HG02970 (cell line): ENCODE measurements around the gene RNF135.
"Not testable (repeated sequence)": the region's sequence is repeated elsewhere in the genome, so short reads cannot be mapped to it uniquely, and the experiment has no call there.

Source experiments
- ATAC-seq: cut with Tn5 transposase; IDR thresholded peaks from one replicate; pipeline ENCODE4 v1.9.1; 2021; ENCODE audit warnings: mild to moderate bottlenecking, moderate library complexity, moderate number of reproducible peaks; ENCODE audit not compliant: unreplicated experiment, low FRiP score

RNF135 gene

GRCh38 chr17:30954046-30954830 lies 16.6 kb upstream of the RNF135 start:
- ATAC-seq, result no peak

GRCh38 chr17:30956764-30957374 lies 14.0 kb upstream of the RNF135 start:
- no peak for ATAC-seq

GRCh38 chr17:30957741-30958140 lies 13.1 kb upstream of the RNF135 start:
- ATAC-seq, result no peak

GRCh38 chr17:30958187-30958586 lies 12.7 kb upstream of the RNF135 start:
- no peak for ATAC-seq

- no peak for ATAC-seq
These were observed 9.3 kb upstream of the RNF135 start for GRCh38 chr17:30961209-30962188.

- ATAC-seq, result not testable (repeated sequence)
These were observed 6.5 kb upstream of the RNF135 start for GRCh38 chr17:30964312-30964711.

GRCh38 chr17:30964876-30965275 lies 6.0 kb upstream of the RNF135 start:
- ATAC-seq, result no peak

- no peak for ATAC-seq
These were observed 5.2 kb upstream of the RNF135 start for GRCh38 chr17:30965686-30966085.

- not testable (repeated sequence) for ATAC-seq
These were observed 2.9 kb upstream of the RNF135 start for GRCh38 chr17:30967911-30968310.

GRCh38 chr17:30969989-30970830 lies 629 bp upstream of the RNF135 start:
- no peak for ATAC-seq

GRCh38 chr17:30975042-30975820 lies 4.4 kb downstream of the RNF135 start:
- no peak for ATAC-seq

GRCh38 chr17:30979919-30980318 lies 9.1 kb downstream of the RNF135 start:
- ATAC-seq, result not testable (repeated sequence)

GRCh38 chr17:30981531-30982519 lies 11.0 kb downstream of the RNF135 start:
- no peak for ATAC-seq

GRCh38 chr17:30982855-30983254 lies 12.0 kb downstream of the RNF135 start:
- no peak for ATAC-seq

GRCh38 chr17:30990458-30990857 lies 19.6 kb downstream of the RNF135 start:
- no peak for ATAC-seq

- ATAC-seq, result no peak
These were observed 21.7 kb downstream of the RNF135 start for GRCh38 chr17:30992551-30992950.

GRCh38 chr17:30995347-30995746 lies 24.5 kb downstream of the RNF135 start:
- ATAC-seq, result no peak

- ATAC-seq, result no peak
These were observed 25.6 kb downstream of the RNF135 start for GRCh38 chr17:30996486-30996885.
